ENCODE data around the gene RPS21. TPM values are rescaled to one million over a fixed set of nuclear protein-coding genes. Genes with fewer than 3 reads are reported as not detected.

The RPS21 gene
- total and polyA plus RNA-seq, 10 of the 15 experiments (the other 5 are each of a cell fraction or from before 2014, with no cell fraction given): 1,474 to 4,987 (median 2,439) TPM

GRCh38 chr20:62407221-62407992, 20.5 kb downstream of the RPS21 start, which contains the start of gene CABLES2 (continued):
- TF ChIP-seq IRF4 (IDR thresholded peaks at IDR 0.05; ENCODE audit: low read depth, low read length) (no peak), E4F1 (IDR thresholded peaks at IDR 0.05; ENCODE audit: borderline replicate concordance, partially characterized antibody) (peak; percentile 92), MEF2B (IDR thresholded peaks at IDR 0.05; ENCODE audit: partially characterized antibody, poor library complexity, severe bottlenecking) (peak; percentile 25), BACH1 (IDR thresholded peaks at IDR 0.05; ENCODE audit: borderline replicate concordance) (peak; percentile 42; the same call in 1 of the 2 replicates), NR2C1 (IDR thresholded peaks at IDR 0.05) (0 out of 2 replicates have a peak, but pooled peaks have one; percentile 21), SMAD1 (IDR thresholded peaks at IDR 0.05; ENCODE audit: low read depth, partially characterized antibody) (no peak), YBX1 (IDR thresholded peaks at IDR 0.05) (no peak), ZBED1 (IDR thresholded peaks at IDR 0.05; ENCODE audit: borderline replicate concordance) (no peak), POLR2A (IDR thresholded peaks at IDR 0.05; ENCODE audit: low read depth, low read length) (peak; percentile 57; the same call in 1 of the 2 replicates), SMARCA5 (IDR thresholded peaks at IDR 0.05) (peak; percentile 46), EGR1 (IDR thresholded peaks at IDR 0.05; ENCODE audit: borderline replicate concordance in 1 of 2, low read depth in 2 of 2, low read length in 2 of 2) (peak in 1 of 2 experiments; percentile 78; a peak in 2 of 3 replicates), KAT2A (conservative IDR thresholded peaks at IDR 0.05; ENCODE audit: control insufficient read depth, low read depth, low read length) (no peak)
- TF ChIP-seq, protein P1, sequence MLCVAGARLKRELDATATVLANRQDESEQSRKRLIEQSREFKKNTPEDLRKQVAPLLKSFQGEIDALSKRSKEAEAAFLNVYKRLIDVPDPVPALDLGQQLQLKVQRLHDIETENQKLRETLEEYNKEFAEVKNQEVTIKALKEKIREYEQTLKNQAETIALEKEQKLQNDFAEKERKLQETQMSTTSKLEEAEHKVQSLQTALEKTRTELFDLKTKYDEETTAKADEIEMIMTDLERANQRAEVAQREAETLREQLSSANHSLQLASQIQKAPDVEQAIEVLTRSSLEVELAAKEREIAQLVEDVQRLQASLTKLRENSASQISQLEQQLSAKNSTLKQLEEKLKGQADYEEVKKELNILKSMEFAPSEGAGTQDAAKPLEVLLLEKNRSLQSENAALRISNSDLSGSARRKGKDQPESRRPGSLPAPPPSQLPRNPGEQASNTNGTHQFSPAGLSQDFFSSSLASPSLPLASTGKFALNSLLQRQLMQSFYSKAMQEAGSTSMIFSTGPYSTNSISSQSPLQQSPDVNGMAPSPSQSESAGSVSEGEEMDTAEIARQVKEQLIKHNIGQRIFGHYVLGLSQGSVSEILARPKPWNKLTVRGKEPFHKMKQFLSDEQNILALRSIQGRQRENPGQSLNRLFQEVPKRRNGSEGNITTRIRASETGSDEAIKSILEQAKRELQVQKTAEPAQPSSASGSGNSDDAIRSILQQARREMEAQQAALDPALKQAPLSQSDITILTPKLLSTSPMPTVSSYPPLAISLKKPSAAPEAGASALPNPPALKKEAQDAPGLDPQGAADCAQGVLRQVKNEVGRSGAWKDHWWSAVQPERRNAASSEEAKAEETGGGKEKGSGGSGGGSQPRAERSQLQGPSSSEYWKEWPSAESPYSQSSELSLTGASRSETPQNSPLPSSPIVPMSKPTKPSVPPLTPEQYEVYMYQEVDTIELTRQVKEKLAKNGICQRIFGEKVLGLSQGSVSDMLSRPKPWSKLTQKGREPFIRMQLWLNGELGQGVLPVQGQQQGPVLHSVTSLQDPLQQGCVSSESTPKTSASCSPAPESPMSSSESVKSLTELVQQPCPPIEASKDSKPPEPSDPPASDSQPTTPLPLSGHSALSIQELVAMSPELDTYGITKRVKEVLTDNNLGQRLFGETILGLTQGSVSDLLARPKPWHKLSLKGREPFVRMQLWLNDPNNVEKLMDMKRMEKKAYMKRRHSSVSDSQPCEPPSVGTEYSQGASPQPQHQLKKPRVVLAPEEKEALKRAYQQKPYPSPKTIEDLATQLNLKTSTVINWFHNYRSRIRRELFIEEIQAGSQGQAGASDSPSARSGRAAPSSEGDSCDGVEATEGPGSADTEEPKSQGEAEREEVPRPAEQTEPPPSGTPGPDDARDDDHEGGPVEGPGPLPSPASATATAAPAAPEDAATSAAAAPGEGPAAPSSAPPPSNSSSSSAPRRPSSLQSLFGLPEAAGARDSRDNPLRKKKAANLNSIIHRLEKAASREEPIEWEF (IDR thresholded peaks at IDR 0.05; ENCODE audit: insufficient replicate concordance, low read depth, low read length): no peak
